Activated CD4-positive, alpha-beta T cell treated with anti-CD3 and anti-CD28 coated beads, Interleukin-2, amount 50 U/mL, for 24 hours (primary cell): ENCODE data around the gene KRT79.
"Not testable (repeated sequence)": the region's sequence is repeated elsewhere in the genome, so short reads cannot be mapped to it uniquely, and the experiment has no call there.

Experiments used
- DNase-seq, 2 donors: peaks; one replicate each; pipeline ENCODE4 v3.0.0-alpha.2; 2020; ENCODE audit warnings: low read depth in 1 of 2, low spot score in 1 of 2

The KRT79 gene

GRCh38 chr12:52833922-52834726, at the start of gene KRT79:
Gene KRT79 (minus strand): TSS chr12:52834311. CDS start chr12:52834260, 51 bp downstream.
- DNase-seq, result no peak

DNA sequence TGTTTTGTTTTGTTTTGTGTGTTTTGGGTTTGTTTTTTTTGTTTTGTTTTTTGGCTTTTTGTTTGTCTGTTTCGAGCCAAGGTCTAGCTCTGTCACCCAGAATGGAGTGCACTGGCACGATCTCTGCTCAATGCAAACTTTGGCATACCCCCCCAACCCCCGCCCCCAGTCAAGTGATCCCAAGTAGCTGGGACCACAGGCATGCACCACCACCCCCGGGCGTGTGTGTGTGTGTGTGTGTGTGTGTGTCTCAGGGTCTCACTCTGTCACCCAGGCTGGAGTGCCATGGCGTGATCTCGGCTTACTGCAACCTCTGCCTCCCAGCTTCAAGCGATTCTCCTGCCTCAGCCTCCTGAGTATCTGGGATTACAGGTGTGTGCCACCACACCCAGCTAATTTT, 46.4 kb upstream of the KRT79 start:
- DNase-seq, result not testable (repeated sequence)

DNA sequence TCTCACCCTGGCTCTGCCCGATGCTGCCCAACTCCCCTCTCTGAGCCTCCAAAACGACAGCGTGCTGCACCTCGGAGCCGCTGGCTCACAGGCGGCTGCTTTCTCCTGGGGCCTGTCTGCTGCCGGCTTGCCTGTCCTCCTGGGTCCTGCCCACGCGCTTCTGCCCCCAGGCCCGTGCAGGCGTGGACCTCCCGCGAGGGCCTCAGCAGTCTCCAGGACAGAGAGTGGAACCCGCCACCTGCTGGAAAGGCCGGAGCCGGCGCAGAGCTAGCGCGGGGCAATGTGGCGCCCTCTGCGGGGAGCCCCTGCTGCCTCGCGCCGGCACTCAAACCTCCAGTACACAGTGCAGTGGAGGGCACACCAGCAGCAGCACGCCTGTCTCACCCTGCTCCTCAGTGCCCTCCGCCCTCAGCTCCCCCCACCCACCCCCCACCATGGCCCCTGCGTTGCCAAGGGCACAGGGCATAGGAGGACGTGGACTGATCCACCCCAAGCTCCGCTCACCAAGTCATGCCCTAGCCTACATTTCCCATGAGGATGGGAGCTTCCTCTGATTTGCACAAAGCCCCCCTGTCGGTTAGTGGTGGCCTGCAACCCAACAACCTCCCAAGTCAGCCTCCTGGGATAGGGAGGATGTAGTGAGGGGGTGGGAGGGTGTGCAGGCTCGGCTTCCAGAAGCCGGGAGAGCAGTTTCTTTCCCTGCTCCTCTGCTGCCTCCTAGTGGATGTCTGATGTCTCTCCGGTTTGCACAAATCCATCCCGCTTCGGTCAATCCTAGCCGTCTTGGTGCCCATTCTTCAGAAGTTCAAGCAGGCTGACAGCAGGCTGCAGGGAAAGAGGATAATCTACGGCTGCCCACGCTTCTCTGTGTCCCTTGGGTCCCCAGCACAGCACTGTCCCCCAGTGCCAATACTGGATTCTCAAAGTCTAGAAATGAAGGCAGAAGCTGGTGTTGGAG, 45.6 kb upstream of the KRT79 start:
- peak; percentile 39 to 52 for DNase-seq

GRCh38 chr12:52878507-52879393, 44.6 kb upstream of the KRT79 start:
- no peak for DNase-seq

DNA sequence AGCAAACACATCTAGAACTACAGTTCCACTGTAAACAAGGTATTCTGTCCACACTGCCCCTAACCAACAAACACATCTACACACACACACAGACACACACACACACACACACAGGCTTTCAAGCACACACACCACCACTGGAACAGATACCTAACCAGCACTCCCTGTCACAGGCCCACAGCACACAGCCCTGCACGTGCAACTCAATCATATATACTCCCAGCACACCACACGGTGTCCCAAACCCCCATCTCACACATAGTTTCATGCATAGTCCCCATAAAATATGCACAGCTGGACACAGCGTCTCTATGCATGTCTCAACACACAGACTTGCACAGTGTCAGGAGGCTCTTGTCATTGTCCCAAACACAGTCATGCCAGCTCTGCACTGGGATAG, 43.1 kb upstream of the KRT79 start:
- no peak for DNase-seq

DNA sequence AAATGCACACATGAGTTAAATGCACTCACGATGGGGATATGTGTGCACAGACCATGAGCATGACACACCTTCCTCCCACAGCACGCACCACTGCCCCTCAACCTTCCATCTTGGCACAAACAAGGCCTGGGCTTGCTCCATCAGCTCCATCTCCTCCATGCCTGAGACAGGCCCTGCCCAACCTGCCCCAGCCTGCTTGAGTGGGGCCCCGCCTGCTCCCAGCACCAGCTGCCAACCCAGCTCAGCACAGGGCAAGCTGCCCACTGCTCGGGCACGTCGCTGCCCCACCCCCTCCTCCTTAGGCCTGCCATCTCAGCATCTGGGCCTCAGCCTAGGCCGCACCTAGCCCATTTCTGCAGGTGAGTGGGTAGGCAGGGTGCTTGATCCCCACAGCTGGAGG, 42.3 kb upstream of the KRT79 start:
- DNase-seq, result no peak

DNA sequence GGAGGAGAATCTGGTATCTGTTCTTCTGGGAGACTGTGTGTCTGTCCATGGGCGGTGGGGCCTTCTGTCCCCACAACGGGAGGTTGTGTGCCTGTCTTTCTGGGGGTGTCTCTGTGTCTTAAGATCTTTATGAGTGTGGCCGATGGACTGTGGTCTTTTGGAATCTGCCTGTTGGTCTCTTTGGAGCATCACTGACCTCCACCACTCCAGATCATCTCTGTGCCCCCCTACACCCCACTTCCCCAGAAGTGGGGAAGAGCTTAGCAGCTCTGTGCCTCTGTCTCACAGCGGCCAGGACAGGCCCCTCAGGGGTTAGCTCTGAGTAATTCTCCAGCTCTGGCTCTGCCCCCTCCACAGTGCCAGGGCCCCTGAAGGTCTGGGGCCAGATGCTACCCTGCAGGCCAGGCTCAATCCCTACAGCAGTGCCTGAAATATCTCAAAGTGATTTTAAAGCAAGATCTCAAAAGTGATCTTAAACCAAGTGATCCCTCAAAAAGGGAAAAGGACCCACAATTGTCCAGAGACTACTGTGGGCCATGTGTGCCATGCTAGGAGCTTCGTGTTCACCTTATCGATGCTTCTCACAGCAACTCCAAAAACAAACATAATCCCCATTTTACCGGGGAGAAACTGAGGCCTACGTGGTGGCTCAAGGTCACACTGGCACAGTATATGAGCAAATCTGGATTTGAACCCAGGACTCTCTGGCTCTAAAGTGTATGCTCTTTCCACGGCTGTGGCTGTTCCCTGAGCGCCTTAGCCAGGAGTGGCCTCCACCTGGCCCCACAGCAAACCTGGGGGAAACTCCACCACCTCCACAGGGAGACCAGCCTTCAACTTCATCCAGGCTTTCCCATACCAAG, 40.7 kb upstream of the KRT79 start:
- no peak for DNase-seq

- DNase-seq, result peak in 1 of 2 donors; percentile 21
Observed at GRCh38 chr12:52873832-52874572, 39.9 kb upstream of the KRT79 start.

GRCh38 chr12:52873513-52873831, 39.4 kb upstream of the KRT79 start:
- no peak for DNase-seq

DNA sequence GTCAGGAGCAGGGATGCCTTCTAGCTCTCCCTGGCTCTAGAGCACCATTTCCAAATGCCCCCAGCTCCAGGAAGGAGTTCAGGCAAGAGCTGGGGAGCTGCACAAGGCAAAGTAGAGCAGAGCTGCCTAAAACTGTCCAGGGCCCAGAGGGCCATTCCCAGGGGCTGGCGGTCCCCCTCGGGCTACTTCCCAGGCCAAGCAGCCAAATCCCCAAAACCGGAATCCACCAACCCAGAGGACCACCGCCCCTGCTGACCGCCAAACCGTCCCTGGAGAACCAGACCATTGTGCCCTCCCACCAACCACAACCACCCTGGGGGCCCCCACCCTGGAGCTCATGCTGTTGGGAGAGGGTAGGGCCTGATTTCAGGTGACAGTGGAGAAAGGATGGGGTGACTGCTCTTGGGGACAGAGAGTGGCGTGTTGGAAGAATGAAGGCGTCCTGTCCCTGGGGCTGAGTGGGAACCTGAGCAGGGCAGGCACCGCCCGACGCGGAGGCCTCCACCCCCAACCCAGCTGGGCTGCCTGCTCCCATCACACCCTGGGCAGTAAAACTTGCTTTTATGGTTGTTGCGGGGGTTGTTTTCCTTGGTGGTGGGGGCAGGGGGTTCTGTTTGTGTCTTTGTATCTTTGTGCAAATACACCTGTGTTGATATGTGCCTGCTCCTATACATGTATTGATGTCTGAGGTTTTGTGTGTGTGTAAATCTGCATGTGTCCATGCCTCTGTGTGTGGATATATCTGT, 38.7 kb upstream of the KRT79 start:
- no peak for DNase-seq

DNA sequence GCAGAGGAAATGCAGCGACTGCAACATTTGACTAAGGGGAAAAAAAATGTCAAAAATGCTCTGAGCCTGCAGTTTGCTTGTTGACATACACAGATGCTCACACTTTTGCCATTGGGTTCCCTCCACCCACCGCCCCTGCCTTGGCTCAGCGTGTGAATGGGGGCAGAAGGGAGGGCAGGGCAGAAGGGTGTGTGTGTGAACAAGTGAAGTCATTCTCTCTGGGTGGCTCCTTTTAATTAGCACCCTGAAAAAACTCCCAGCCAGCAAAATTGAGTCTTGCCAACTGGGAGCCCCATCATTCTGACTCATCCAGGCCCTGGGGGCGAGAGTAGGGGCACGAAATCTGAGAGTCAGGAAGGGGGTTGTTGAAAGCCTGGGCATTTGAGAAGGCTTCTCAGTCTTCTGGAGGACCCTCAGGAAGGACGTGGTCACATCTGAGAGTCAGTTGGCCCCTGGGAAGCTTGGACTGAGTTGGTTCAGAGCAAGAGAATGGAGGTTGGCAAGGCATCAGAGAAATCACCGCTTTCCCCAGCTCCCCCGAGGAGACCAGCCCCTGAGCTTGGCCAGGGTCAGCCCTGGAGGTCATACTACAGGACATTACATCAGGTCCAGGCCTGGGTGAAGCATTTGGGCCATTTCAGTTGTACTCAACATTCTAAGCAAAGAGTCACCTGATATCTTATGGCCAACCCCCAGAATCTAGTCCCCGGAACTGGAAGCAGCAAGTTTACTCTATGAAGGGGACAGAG, 37.4 kb upstream of the KRT79 start:
- no peak for DNase-seq

- DNase-seq, result peak; percentile 63 to 68
Observed at GRCh38 chr12:52870361-52871290, 36.5 kb upstream of the KRT79 start.

DNA sequence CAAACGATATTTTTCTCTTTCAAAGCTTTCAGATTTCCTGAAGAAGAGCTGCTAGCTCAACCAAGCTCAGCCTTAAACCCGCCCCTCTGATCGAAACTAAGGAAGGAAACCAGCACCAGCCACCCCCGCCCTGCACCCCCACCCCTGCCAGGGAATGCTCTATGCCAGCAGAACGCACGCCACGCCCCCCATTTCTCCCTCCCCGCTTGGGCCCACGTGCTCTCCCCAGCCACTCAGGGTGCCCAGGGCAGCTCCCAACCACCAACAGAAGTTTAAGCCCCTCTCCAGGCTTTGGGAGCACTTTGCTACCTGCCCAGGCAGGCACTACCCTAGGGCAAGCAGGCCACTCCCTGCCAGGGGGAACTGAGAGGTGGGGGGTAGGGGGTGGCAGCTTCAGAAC, 33.5 kb upstream of the KRT79 start:
- DNase-seq, result no peak

DNA sequence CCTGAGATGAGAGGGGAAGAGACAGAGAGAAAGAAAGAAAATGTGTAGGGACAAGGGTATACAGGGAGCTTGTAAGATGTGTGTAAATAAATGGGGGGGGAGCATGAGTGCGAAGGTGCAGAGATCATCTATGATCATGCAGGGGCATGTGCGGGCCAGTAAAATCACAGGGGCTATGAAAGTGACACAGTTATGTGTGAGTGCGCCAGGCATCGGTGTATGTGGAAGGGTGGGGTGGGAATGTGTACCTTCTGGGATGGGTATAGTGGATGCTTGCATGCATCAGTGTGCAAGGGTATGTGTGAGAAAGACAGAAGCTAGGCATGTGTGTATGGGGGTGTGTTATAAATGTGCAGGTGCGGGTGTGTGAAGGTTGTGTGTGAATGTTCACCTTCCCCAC, 33.0 kb upstream of the KRT79 start:
- DNase-seq, result no peak

GRCh38 chr12:52865090-52865944, 31.2 kb upstream of the KRT79 start:
- DNase-seq, result no peak

GRCh38 chr12:52862023-52862422, 27.9 kb upstream of the KRT79 start:
- no peak for DNase-seq
